NCI-H446 (cell line): ENCODE results near the gene C5orf15.
"Not testable (repeated sequence)": the region's sequence is repeated elsewhere in the genome, so short reads cannot be mapped to it uniquely, and the experiment has no call there.

Source experiments
- DNase-seq, 2 experiments: peaks; one replicate each; lab custom pipeline; 2025; lab: John Stamatoyannopoulos, UW

Gene C5orf15

GRCh38 chr5:133937628-133938027, 30.8 kb downstream of the C5orf15 start:
- not testable (repeated sequence) for DNase-seq

GRCh38 chr5:133936651-133937015, 31.8 kb downstream of the C5orf15 start:
- DNase-seq: no peak

GRCh38 chr5:133935991-133936650, 32.3 kb downstream of the C5orf15 start:
- DNase-seq: not testable (repeated sequence)

- DNase-seq: no peak
Observed at GRCh38 chr5:133935667-133935940, 32.8 kb downstream of the C5orf15 start.

GRCh38 chr5:133934822-133935666, 33.4 kb downstream of the C5orf15 start:
- no peak for DNase-seq

GRCh38 chr5:133934311-133934710, 34.1 kb downstream of the C5orf15 start:
- no peak for DNase-seq

GRCh38 chr5:133933670-133934295, 34.6 kb downstream of the C5orf15 start:
- no peak for DNase-seq

GRCh38 chr5:133933169-133933509, 35.3 kb downstream of the C5orf15 start:
- DNase-seq: no peak

- DNase-seq: no peak
Observed at GRCh38 chr5:133932441-133933168, 35.8 kb downstream of the C5orf15 start.

- no peak for DNase-seq
Observed at GRCh38 chr5:133931546-133931945, 36.9 kb downstream of the C5orf15 start.

- no peak for DNase-seq
Observed at GRCh38 chr5:133930813-133931090, 37.7 kb downstream of the C5orf15 start.

GRCh38 chr5:133930061-133930812, 38.2 kb downstream of the C5orf15 start:
- peak in 1 of 2 experiments; percentile 29 for DNase-seq

GRCh38 chr5:133928587-133929393, 39.6 kb downstream of the C5orf15 start:
- DNase-seq: no peak

GRCh38 chr5:133927300-133928180, 40.9 kb downstream of the C5orf15 start:
- no peak for DNase-seq

GRCh38 chr5:133926489-133927299, 41.7 kb downstream of the C5orf15 start:
- peak in 1 of 2 experiments; percentile 60 for DNase-seq

- DNase-seq: no peak
Observed at GRCh38 chr5:133925866-133926488, 42.4 kb downstream of the C5orf15 start.

GRCh38 chr5:133925269-133925668, 43.2 kb downstream of the C5orf15 start:
- no peak for DNase-seq

- peak; percentile 80 to 84 for DNase-seq
Observed at GRCh38 chr5:133924221-133924920, 44.1 kb downstream of the C5orf15 start.
